Smooth muscle cell (in vitro differentiated cells): ENCODE results near the gene NUP210L. TPM values are rescaled to one million over a fixed set of nuclear protein-coding genes. Genes with fewer than 3 reads are reported as not detected.
"Not testable (repeated sequence)": the region's sequence is repeated elsewhere in the genome, so short reads cannot be mapped to it uniquely, and the experiment has no call there.

Experiments used
- DNase-seq: peaks from one replicate; lab custom pipeline; 2025; ENCODE audit not compliant: unreplicated experiment; lab: John Stamatoyannopoulos, UW
- H2AFZ ChIP-seq: fragments of 200-600 bp; sonication (generic); 2 replicates; pipeline ENCODE4 v1.6.0; 2016; ENCODE audit warnings: antibody characterized with exemption, low read depth, mild to moderate bottlenecking
- H3F3A ChIP-seq: fragments of 200-600 bp; sonication (generic); 2 replicates; pipeline ENCODE4 v1.6.0; 2017; ENCODE audit warnings: antibody characterized with exemption, low read depth
- H3K27ac ChIP-seq: fragments of 200-600 bp; sonication (generic); 2 replicates; pipeline ENCODE4 v1.5.1; 2016; ENCODE audit warnings: low read depth, mild to moderate bottlenecking
- H3K27me3 ChIP-seq: fragments of 200-600 bp; sonication (generic); 2 replicates; pipeline ENCODE4 v1.6.1; 2016; ENCODE audit warnings: low read depth, mild to moderate bottlenecking
- H3K36me3 ChIP-seq: fragments of 200-600 bp; sonication (generic); 2 replicates; pipeline ENCODE4 v1.5.1; 2016; ENCODE audit warnings: low read depth
- H3K4me1 ChIP-seq: fragments of 200-600 bp; sonication (generic); 2 replicates; pipeline ENCODE4 v1.5.1; 2016; ENCODE audit warnings: low read depth
- H3K4me2 ChIP-seq: fragments of 200-600 bp; sonication (generic); 2 replicates; pipeline ENCODE4 v1.6.0; 2016; ENCODE audit warnings: mild to moderate bottlenecking
- H3K4me3 ChIP-seq: fragments of 200-600 bp; sonication (generic); 2 replicates; pipeline ENCODE4 v1.5.1; 2016; ENCODE audit warnings: mild to moderate bottlenecking
- H3K79me2 ChIP-seq: fragments of 200-600 bp; sonication (generic); 2 replicates; pipeline ENCODE4 v1.6.0; 2016; ENCODE audit warnings: low read depth, mild to moderate bottlenecking
- H3K9ac ChIP-seq: fragments of 200-600 bp; sonication (generic); 2 replicates; pipeline ENCODE4 v1.6.0; 2016; ENCODE audit warnings: low read depth
- H3K9me3 ChIP-seq: fragments of 200-600 bp; sonication (generic); replicated peaks from 2 replicates; pipeline ENCODE4 v1.5.1; 2016; ENCODE audit warnings: low read depth
- H4K20me1 ChIP-seq: fragments of 200-600 bp; sonication (generic); 2 replicates; pipeline ENCODE4 v1.6.0; 2016; ENCODE audit warnings: low read depth
- CTCF ChIP-seq: fragments of 200-600 bp; sonication (generic); IDR thresholded peaks from 2 replicates; pipeline ENCODE4 v1.5.1; 2017; ENCODE audit warnings: borderline replicate concordance, mild to moderate bottlenecking, antibody characterized with exemption; ENCODE audit not compliant: insufficient read depth, poor library complexity, severe bottlenecking
- WGBS: methylation state at CpG from one replicate; pipeline ENCODE4 v1.1.7; 2016; ENCODE audit warnings: low lambda C conversion rate; 5-methylcytosine and 5-hydroxymethylcytosine counted together
- polyA plus RNA-seq: library from polyadenylated mRNA; unstranded; fragments of >200 nt; fragmentation: Nextera tagmentation; extraction: Ambion mirVana; gene quantifications from 2 replicates; pipeline ENCODE4 v1.2.1, GENCODE V29; 2016
- total RNA-seq: library from RNA; depleted of rRNA; stranded (reverse); fragments of >200 nt; gene quantifications from 2 replicates; pipeline ENCODE4 v1.2.3, GENCODE V29; 2014

Gene NUP210L
- total and polyA plus RNA-seq, 2 experiments from 2014 or later = 0.90 TPM; not detected in 1

- TF ChIP-seq CTCF = no peak
- no peaks in the 10 kb centered on the region for H3K79me2 ChIP-seq
Measured at GRCh38 chr1:154148807-154149206, 6.1 kb downstream of the NUP210L start.

GRCh38 chr1:154147505-154147904 lies 7.4 kb downstream of the NUP210L start:
- H3K36me3 ChIP-seq, H3K27ac ChIP-seq, H3K4me3 ChIP-seq, H2AFZ ChIP-seq, H3K9ac ChIP-seq, H3K4me1 ChIP-seq, DNase-seq, H3K9me3 ChIP-seq, H3K27me3 ChIP-seq, H3K79me2 ChIP-seq, H4K20me1 ChIP-seq, H3K4me2 ChIP-seq, H3F3A ChIP-seq: not testable (repeated sequence)
- WGBS = 97% methylated on average over 5 of the region's 5 CpGs

More at GRCh38 chr1:154148807-154149206, 6.1 kb downstream of the NUP210L start:
- no peak overlapping the region for H3K9ac ChIP-seq
- no peak overlapping the region for H2AFZ ChIP-seq
- H3F3A ChIP-seq = no peaks in the 10 kb centered on the region
- no peaks in the 10 kb centered on the region for H3K27me3 ChIP-seq
- no peak overlapping the region for H3K27ac ChIP-seq
- H3K36me3 ChIP-seq = no peaks in the 10 kb centered on the region
- H3K4me2 ChIP-seq = no peak overlapping the region
- no peaks in the 10 kb centered on the region for H4K20me1 ChIP-seq
- H3K9me3 ChIP-seq = no peaks in the 10 kb centered on the region
- 69% methylated on average over 3 of the region's 3 CpGs for WGBS
- no peak overlapping the region for H3K4me3 ChIP-seq
- no peaks in the 10 kb centered on the region for H3K4me1 ChIP-seq
- no peak for DNase-seq

- no peaks in the 10 kb centered on the region for H3K27me3 ChIP-seq
- no peak for DNase-seq
- TF ChIP-seq CTCF = peak; percentile 33
- H3K9ac ChIP-seq = no peak overlapping the region
- WGBS = 98% methylated on average over 2 of the region's 2 CpGs
- no peaks in the 10 kb centered on the region for H3K79me2 ChIP-seq
- no peak overlapping the region for H2AFZ ChIP-seq
- no peak overlapping the region for H3K27ac ChIP-seq
- no peaks in the 10 kb centered on the region for H3K36me3 ChIP-seq
- H3K4me1 ChIP-seq = no peaks in the 10 kb centered on the region
- H4K20me1 ChIP-seq = no peaks in the 10 kb centered on the region
- no peak overlapping the region for H3K4me2 ChIP-seq
- no peaks in the 10 kb centered on the region for H3F3A ChIP-seq
- no peak overlapping the region for H3K4me3 ChIP-seq
- H3K9me3 ChIP-seq = no peaks in the 10 kb centered on the region
Measured at GRCh38 chr1:154145986-154146385, 8.9 kb downstream of the NUP210L start.

GRCh38 chr1:154142358-154142757 lies 12.5 kb downstream of the NUP210L start:
- Histone ChIP-seq H3K79me2 (no peaks in the 10 kb centered on the region), H2AFZ (no peak overlapping the region), H3K27ac (no peak overlapping the region), H3K9ac (no peak overlapping the region), H3F3A (no peaks in the 10 kb centered on the region), H3K4me1 (no peaks in the 10 kb centered on the region), H3K4me3 (no peak overlapping the region), H3K9me3 (no peaks in the 10 kb centered on the region), H3K4me2 (no peak overlapping the region), H4K20me1 (no peaks in the 10 kb centered on the region), H3K36me3 (no peaks in the 10 kb centered on the region), H3K27me3 (no peaks in the 10 kb centered on the region)
- WGBS = 89% methylated on average over 6 of the region's 6 CpGs
- no peak for TF ChIP-seq CTCF
- DNase-seq = no peak
